Keratinocyte (primary cell): Measurements from ENCODE around the gene GIPC3. TPM values are rescaled to one million over a fixed set of nuclear protein-coding genes. Genes with fewer than 3 reads are reported as not detected.
A peak's percentile ranks its signal among the peaks of the same experiment; 100 is the strongest.

Source experiments
- DNase-seq: peaks from one replicate; pipeline ENCODE4 v3.0.0-alpha.2; 2011; ENCODE audit warnings: low read depth, missing footprints, low spot score
- FAIRE-seq: peaks from 2 replicates; lab custom pipeline; 2011; peaks lifted over from hg19 to GRCh38; lab: Jason Lieb, UNC
- H2AFZ ChIP-seq: 2 replicates; pipeline ENCODE4 v1.6.0; 2012; ENCODE audit warnings: low read length, control low read depth, inconsistent platforms; ENCODE audit not compliant: control insufficient read depth
- H3K27ac ChIP-seq: 2 replicates; pipeline ENCODE4 v1.5.1; 2011; ENCODE audit warnings: low read length; ENCODE audit not compliant: control insufficient read depth, insufficient read depth
- H3K27me3 ChIP-seq: 3 replicates; pipeline ENCODE4 v1.6.0; 2011; ENCODE audit warnings: low read length; ENCODE audit not compliant: control insufficient read depth, insufficient read depth; ENCODE audit errors: extremely low read depth
- H3K36me3 ChIP-seq, 2 experiments: 2 replicates in 1 of 2; 3 replicates in 1 of 2; pipeline ENCODE4 v1.5.1; 2011; ENCODE audit warnings: low read length in 2 of 2, mild to moderate bottlenecking in 1 of 2; ENCODE audit not compliant: control insufficient read depth in 2 of 2, insufficient read depth in 2 of 2; ENCODE audit errors: extremely low read depth in 1 of 2
- H3K4me1 ChIP-seq: 3 replicates; pipeline ENCODE4 v1.5.1; 2011; ENCODE audit warnings: low read length; ENCODE audit not compliant: control insufficient read depth, insufficient read depth; ENCODE audit errors: extremely low read depth
- H3K4me2 ChIP-seq: 3 replicates; pipeline ENCODE4 v1.6.0; 2011; ENCODE audit warnings: low read depth, low read length; ENCODE audit not compliant: control insufficient read depth, insufficient read depth; ENCODE audit errors: extremely low read depth
- H3K4me3 ChIP-seq, 3 experiments: fragments of 200-600 bp in 1 of 3; sonication (generic) in 1 of 3; 2 replicates in 2 of 3; 3 replicates in 1 of 3; pipeline ENCODE4 v1.5.1; 2011 to 2016; ENCODE audit warnings: low read length in 3 of 3, mild to moderate bottlenecking in 3 of 3, control low read depth in 2 of 3, inconsistent platforms in 1 of 3, low read depth in 1 of 3, mixed read lengths in 1 of 3, mixed run types in 1 of 3, moderate library complexity in 1 of 3; ENCODE audit not compliant: control insufficient read depth in 2 of 3, insufficient read depth in 2 of 3; ENCODE audit errors: extremely low read depth in 1 of 3
- H3K79me2 ChIP-seq: 2 replicates; pipeline ENCODE4 v1.6.0; 2012; ENCODE audit warnings: low read length; ENCODE audit not compliant: control insufficient read depth, insufficient read depth
- H3K9ac ChIP-seq: 3 replicates; pipeline ENCODE4 v1.6.0; 2011; ENCODE audit warnings: low read length; ENCODE audit not compliant: control insufficient read depth, insufficient read depth; ENCODE audit errors: extremely low read depth
- H3K9me1 ChIP-seq: 3 replicates; pipeline ENCODE4 v1.6.0; 2011; ENCODE audit warnings: low read length; ENCODE audit not compliant: control insufficient read depth, insufficient read depth; ENCODE audit errors: extremely low read depth
- H3K9me3 ChIP-seq: 2 replicates; pipeline ENCODE4 v1.5.1; 2012; ENCODE audit warnings: low read depth, low read length; ENCODE audit not compliant: control insufficient read depth
- H4K20me1 ChIP-seq: 3 replicates; pipeline ENCODE4 v1.6.0; 2011; ENCODE audit warnings: low read length; ENCODE audit not compliant: control insufficient read depth, insufficient read depth; ENCODE audit errors: extremely low read depth
- CTCF ChIP-seq, 3 experiments: IDR thresholded peaks in 1 of 3; conservative IDR thresholded peaks in 1 of 3; optimal IDR thresholded peaks in 1 of 3; 2 replicates in 2 of 3; 3 replicates in 1 of 3; pipeline versions ENCODE3 to v1.5.1; 2011; ENCODE audit warnings: low read length in 3 of 3, mild to moderate bottlenecking in 3 of 3, moderate library complexity in 2 of 3, control low read depth in 1 of 3, inconsistent platforms in 1 of 3; ENCODE audit not compliant: insufficient read depth in 2 of 3; ENCODE audit errors: extremely low read depth in 1 of 3
- EZH2 ChIP-seq: IDR thresholded peaks from one replicate; pipeline ENCODE4 v1.6.1; 2012; ENCODE audit warnings: inconsistent platforms, mild to moderate bottlenecking, low read length, moderate library complexity
- dilution Hi-C: fragments of 300-500 bp; cut with MboI; formaldehyde crosslinking; loops from one replicate; pipeline ENCODE4 v1.7.0; 2020; ENCODE audit warnings: low sequenced_read_pairs; ENCODE audit not compliant: extremely low pct_ligation_motif_present
- polyA minus RNA-seq, 3 experiments: library from RNA; depleted of rRNA, polyadenylated mRNA; stranded (reverse); fragments of >200 nt; gene quantifications; 1 replicate in 1 of 3; 2 replicates in 1 of 3; 3 replicates in 1 of 3; pipeline ENCODE4 v1.2.3, GENCODE V29; 2011
- polyA plus RNA-seq, 5 experiments: library from polyadenylated mRNA; depleted of rRNA in 3 of 5; stranded (reverse) in 3 of 5; stranded (forward) in 1 of 5; unstranded in 1 of 5; fragments of >200 nt; gene quantifications; 1 replicate in 1 of 5; 2 replicates in 3 of 5; 3 replicates in 1 of 5; pipeline versions ENCODE4 v1.2.1 to v1.2.3, GENCODE V29; 2011 to 2012; ENCODE audit warnings: missing spikeins in 2 of 5, low read depth in 1 of 5, low replicate concordance in 1 of 5

The GIPC3 gene
- not detected in 3 replicates for polyA plus RNA-seq
- not detected for polyA plus RNA-seq (2011; ENCODE audit: low read depth)
- polyA plus RNA-seq (2011; cell fraction: cytosol; rRNA removed): not detected in 2 replicates
- polyA plus RNA-seq (2011; cell fraction: nucleus; rRNA removed): not detected in 2 replicates
- not detected in 2 replicates for polyA plus RNA-seq (2012; ENCODE audit: low replicate concordance)
- not detected in 3 replicates for polyA minus RNA-seq
- not detected for polyA minus RNA-seq (2011; cell fraction: cytosol; rRNA and poly(A)+ RNA removed)
- not detected in 2 replicates for polyA minus RNA-seq (2011; cell fraction: nucleus; rRNA and poly(A)+ RNA removed)

- peaks cover 28% of the 10 kb centered on the region for H3K27me3 ChIP-seq
- no peak within 1 kb of the TSS for H3K9ac ChIP-seq
- no peak within 1 kb of the TSS for H2AFZ ChIP-seq
- no peak within 1 kb of the TSS for H3K4me3 ChIP-seq
- DNase-seq: no peak
- TF ChIP-seq EZH2: peak; percentile 68
- TF ChIP-seq CTCF (optimal IDR thresholded peaks at IDR 0.05 in 1 of 3, IDR thresholded peaks at IDR 0.05 in 1 of 3, conservative IDR thresholded peaks at IDR 0.05 in 1 of 3; ENCODE audit: extremely low read depth in 1 of 3, insufficient read depth in 2 of 3, low read length in 3 of 3): no peak
- H3K27ac ChIP-seq: no peak within 1 kb of the TSS
- no peaks in the 10 kb centered on the region for H4K20me1 ChIP-seq
- no peak for FAIRE-seq
- no peak within 1 kb of the TSS for H3K4me2 ChIP-seq
- H3K9me1 ChIP-seq: no peaks in the 10 kb centered on the region
- no peaks in the 10 kb centered on the region for H3K9me3 ChIP-seq
- H3K4me1 ChIP-seq: no peaks in the 10 kb centered on the region
- dilution Hi-C loops: no loop called here
- no peaks in the 10 kb centered on the region for H3K79me2 ChIP-seq
- no peaks in the 10 kb centered on the region for H3K36me3 ChIP-seq
Measured at GRCh38 chr19:3585301-3586126, at the start of gene GIPC3. TSS of gene GIPC3 (plus strand) at chr19:3585478. CDS start at chr19:3585598, 120 bp downstream.

GRCh38 chr19:3535563-3535965, 49.7 kb upstream of the GIPC3 start:
- dilution Hi-C loops: no loop called here
- Histone ChIP-seq H2AFZ (no peak overlapping the region), H3K4me2 (no peak overlapping the region), H3K9ac (no peak overlapping the region), H3K27me3 (no peaks in the 10 kb centered on the region), H3K4me3 (no peak overlapping the region), H3K36me3 (peaks cover 11 to 25% of the 10 kb centered on the region in 2 experiments), H3K79me2 (no peaks in the 10 kb centered on the region), H4K20me1 (peaks cover 2% of the 10 kb centered on the region), H3K9me3 (no peaks in the 10 kb centered on the region), H3K4me1 (no peaks in the 10 kb centered on the region), H3K9me1 (no peaks in the 10 kb centered on the region), H3K27ac (no peak overlapping the region)
- FAIRE-seq: no peak
- TF ChIP-seq CTCF (optimal IDR thresholded peaks at IDR 0.05 in 1 of 3, IDR thresholded peaks at IDR 0.05 in 1 of 3, conservative IDR thresholded peaks at IDR 0.05 in 1 of 3; ENCODE audit: extremely low read depth in 1 of 3, insufficient read depth in 2 of 3, low read length in 3 of 3) (no peak), EZH2 (no peak)
- DNase-seq: no peak
